Activated B cell treated with CpG ODN at 0.5 μM for 24 hours (primary cell): ENCODE results near the gene DDX10. TPM values are rescaled to one million over a fixed set of nuclear protein-coding genes. Genes with fewer than 3 reads are reported as not detected.

ENCODE experiments used
- ATAC-seq: fragments of 200-7000 bp; cut with Tn5 transposase; one replicate; pipeline ENCODE4 v1.10.0; 2021; ENCODE audit warnings: low read depth, mild to moderate bottlenecking, moderate library complexity
- CTCF ChIA-PET: fragments of 350-600 bp; sonication (Branson Sonifier 250); formaldehyde crosslinking; loops from one replicate; lab custom pipeline; 2021; ENCODE audit warnings: antibody characterized with exemption; lab: Charles Lee
- POLR2A ChIA-PET: fragments of 350-600 bp; sonication (Branson Sonifier 250); formaldehyde crosslinking; loops from one replicate; lab custom pipeline; 2021; ENCODE audit warnings: antibody characterized with exemption; lab: Charles Lee
- DNase-seq: peaks from one replicate; pipeline ENCODE4 v3.0.0; 2022
- H3K27ac Mint-ChIP-seq: one replicate; pipeline ENCODE4 v1.8.0; 2020; ENCODE audit warnings: mixed read lengths
- H3K27me3 Mint-ChIP-seq: one replicate; pipeline ENCODE4 v1.8.0; 2021; ENCODE audit warnings: mixed read lengths
- H3K36me3 Mint-ChIP-seq: one replicate; pipeline ENCODE4 v1.8.0; 2021; ENCODE audit warnings: low read depth, mixed read lengths
- H3K4me1 Mint-ChIP-seq: one replicate; pipeline ENCODE4 v1.8.0; 2021; ENCODE audit warnings: mixed read lengths
- H3K4me3 Mint-ChIP-seq: one replicate; pipeline ENCODE4 v1.8.0; 2020; ENCODE audit warnings: mild to moderate bottlenecking, mixed read lengths
- H3K9me3 Mint-ChIP-seq: one replicate; pipeline ENCODE4 v1.8.0; 2020; ENCODE audit warnings: mixed read lengths
- intact Hi-C: fragments of 100-400 bp; cut with micrococcal nuclease; formaldehyde crosslinking; loops from one replicate; pipeline ENCODE4 v1.15.1; 2024
- total RNA-seq: library from RNA; stranded (reverse); gene quantifications from 2 replicates; pipeline ENCODE4 v1.2.3, GENCODE V29; 2022
- TF ChIP-seq, protein P1 (sequence below): fragments of 200-600 bp; IDR thresholded peaks from one replicate; pipeline ENCODE4 v1.8.0; 2022; ENCODE audit warnings: antibody characterized with exemption, mild to moderate bottlenecking

Gene DDX10
- total RNA-seq, 1 donor from 2014 or later: 43.3 TPM

DNA sequence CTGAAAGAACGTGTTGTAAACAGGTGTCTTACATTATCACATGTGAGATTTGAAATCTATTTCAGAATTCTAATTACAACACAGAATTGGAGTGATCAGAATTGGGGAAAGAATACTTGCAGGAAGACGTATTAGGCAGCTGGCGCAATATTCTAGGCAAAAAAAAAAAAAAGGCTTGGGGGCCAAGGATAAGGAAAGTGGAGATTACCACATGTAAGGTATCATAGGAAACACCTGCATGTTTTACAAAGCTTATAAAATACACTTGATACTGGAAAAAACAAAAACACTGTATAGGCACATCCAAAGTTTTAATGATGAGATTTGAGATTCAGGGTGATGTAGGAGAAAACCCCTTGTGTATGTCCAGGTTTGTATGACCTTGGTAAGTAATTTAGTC, 245.1 kb downstream of the DDX10 start:
- ATAC-seq: no peak
- intact Hi-C loops: no loop called here

DNA sequence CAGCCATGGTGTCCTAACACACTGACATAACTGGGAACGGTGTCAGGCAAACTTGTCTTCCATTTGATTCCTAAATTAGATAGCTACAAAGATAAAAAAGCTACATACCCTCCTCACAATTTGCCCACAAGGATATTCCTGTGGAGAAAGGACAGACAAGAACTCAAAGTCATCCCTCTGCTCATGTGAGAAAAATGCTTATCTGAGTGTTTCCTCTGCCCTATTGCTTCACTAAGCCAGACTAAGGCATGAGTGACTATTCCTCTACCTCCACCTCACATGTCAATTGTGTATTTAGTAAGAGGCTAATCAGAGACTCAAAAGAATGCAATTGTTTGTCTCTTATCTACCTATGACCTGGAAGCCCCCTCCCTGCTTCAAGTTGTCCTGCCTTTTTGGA, 247.7 kb downstream of the DDX10 start:
- Mint-ChIP-seq H3K4me1 (no peaks in the 10 kb centered on the region), H3K4me3 (no peak overlapping the region), H3K36me3 (peaks cover 12% of the 10 kb centered on the region), H3K9me3 (no peaks in the 10 kb centered on the region), H3K27me3 (no peaks in the 10 kb centered on the region), H3K27ac (no peak overlapping the region)
- ChIA-PET CTCF (no interaction called here), POLR2A (no interaction called here)
- intact Hi-C loops: no loop called here
- DNase-seq (no peak), ATAC-seq (no peak)
- TF ChIP-seq, protein P1, sequence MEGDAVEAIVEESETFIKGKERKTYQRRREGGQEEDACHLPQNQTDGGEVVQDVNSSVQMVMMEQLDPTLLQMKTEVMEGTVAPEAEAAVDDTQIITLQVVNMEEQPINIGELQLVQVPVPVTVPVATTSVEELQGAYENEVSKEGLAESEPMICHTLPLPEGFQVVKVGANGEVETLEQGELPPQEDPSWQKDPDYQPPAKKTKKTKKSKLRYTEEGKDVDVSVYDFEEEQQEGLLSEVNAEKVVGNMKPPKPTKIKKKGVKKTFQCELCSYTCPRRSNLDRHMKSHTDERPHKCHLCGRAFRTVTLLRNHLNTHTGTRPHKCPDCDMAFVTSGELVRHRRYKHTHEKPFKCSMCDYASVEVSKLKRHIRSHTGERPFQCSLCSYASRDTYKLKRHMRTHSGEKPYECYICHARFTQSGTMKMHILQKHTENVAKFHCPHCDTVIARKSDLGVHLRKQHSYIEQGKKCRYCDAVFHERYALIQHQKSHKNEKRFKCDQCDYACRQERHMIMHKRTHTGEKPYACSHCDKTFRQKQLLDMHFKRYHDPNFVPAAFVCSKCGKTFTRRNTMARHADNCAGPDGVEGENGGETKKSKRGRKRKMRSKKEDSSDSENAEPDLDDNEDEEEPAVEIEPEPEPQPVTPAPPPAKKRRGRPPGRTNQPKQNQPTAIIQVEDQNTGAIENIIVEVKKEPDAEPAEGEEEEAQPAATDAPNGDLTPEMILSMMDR: no peak

More for the DNA sequence above, 245.1 kb downstream of the DDX10 start:
- Mint-ChIP-seq H3K27me3 (no peaks in the 10 kb centered on the region), H3K27ac (no peak overlapping the region), H3K9me3 (no peaks in the 10 kb centered on the region), H3K4me1 (no peaks in the 10 kb centered on the region), H3K4me3 (no peak overlapping the region), H3K36me3 (peaks cover 10% of the 10 kb centered on the region)
- CTCF ChIA-PET: no interaction called here
- POLR2A ChIA-PET: no interaction called here
- TF ChIP-seq, protein P1: no peak
- no peak for DNase-seq

DNA sequence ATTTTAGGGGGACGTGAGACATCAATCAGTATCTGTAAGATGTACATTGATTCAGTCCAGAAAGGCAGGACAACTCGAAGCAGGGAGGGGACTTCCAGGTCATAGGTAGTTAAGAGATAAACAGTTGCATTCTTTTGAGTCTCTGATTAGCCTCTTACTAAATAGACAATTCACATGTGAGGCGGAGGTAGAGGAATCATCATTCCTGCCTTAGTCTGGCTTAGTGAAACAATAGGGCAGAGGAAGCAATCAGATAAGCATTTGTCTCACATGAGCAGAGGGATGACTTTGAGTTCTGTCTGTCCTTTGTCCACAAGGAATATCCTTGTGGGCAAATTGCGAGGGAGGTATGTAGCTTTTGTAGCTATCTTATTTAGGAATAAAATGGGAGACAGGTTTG, 248.3 kb downstream of the DDX10 start:
- Mint-ChIP-seq H3K27ac (no peak overlapping the region), H3K27me3 (no peaks in the 10 kb centered on the region), H3K36me3 (peaks cover 18% of the 10 kb centered on the region), H3K4me1 (no peaks in the 10 kb centered on the region), H3K9me3 (no peaks in the 10 kb centered on the region), H3K4me3 (no peak overlapping the region)
- intact Hi-C loops: no loop called here
- ChIA-PET POLR2A (no interaction called here), CTCF (no interaction called here)
- no peak for ATAC-seq
- no peak for DNase-seq
- TF ChIP-seq, protein P1: no peak

DNA sequence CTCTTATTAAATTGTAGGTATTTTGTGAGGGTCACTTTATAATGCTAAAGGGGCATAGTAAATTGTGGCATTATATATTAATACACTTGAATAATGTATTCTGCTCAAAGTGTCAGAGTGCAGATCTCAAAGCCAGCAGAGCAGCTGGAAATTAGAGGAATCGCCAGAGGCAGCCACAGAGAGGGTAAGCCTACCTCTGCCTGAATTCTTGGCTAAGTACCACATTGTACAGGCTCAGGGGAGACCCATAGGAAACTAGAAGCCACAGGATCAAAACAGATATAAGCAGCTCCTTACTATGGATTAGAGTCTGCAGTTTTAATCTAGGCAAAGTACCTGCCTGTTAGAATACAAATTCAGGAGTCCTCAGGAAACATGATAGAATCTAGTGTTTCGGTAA, 249.3 kb downstream of the DDX10 start:
- CTCF ChIA-PET: no interaction called here
- H3K36me3 Mint-ChIP-seq: peaks cover 24% of the 10 kb centered on the region
- TF ChIP-seq, protein P1: no peak
- POLR2A ChIA-PET: interaction anchor here (0.6 kb wide), 1 partner anchor 40 kb away, joined by 3 read pairs; no protein-coding TSS in a partner anchor
- no peak overlapping the region for H3K4me3 Mint-ChIP-seq
- intact Hi-C loops: no loop called here
- H3K27ac Mint-ChIP-seq: no peak overlapping the region
- no peak for DNase-seq
- no peaks in the 10 kb centered on the region for H3K4me1 Mint-ChIP-seq
- no peaks in the 10 kb centered on the region for H3K9me3 Mint-ChIP-seq
- ATAC-seq: no peak
- no peaks in the 10 kb centered on the region for H3K27me3 Mint-ChIP-seq

DNA sequence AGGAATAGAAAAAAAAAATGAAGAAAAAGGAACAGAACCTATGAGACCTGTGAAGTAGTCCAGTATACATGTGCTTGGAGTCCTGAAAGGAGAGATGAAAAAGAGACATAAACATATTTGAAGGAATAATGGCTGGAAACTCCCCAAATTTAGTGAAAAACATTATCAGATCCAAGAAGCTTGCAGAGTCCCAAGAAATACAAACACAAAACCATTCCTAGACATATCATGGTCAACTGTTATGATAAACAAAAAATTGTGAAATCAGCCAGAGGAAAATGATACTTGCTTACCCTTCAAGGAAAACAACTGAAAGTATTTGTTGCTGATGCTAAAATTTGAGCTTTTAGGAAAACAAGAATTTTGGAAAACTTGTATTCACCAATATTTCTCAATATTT, 250.1 kb downstream of the DDX10 start:
- ChIA-PET POLR2A (interaction anchor here (0.6 kb wide), 1 partner anchor 40 kb away, joined by 3 read pairs; no protein-coding TSS in a partner anchor), CTCF (no interaction called here)
- DNase-seq: no peak
- no peaks in the 10 kb centered on the region for H3K4me1 Mint-ChIP-seq
- H3K36me3 Mint-ChIP-seq: peaks cover 26% of the 10 kb centered on the region
- H3K9me3 Mint-ChIP-seq: no peaks in the 10 kb centered on the region
- TF ChIP-seq, protein P1: no peak
- H3K27ac Mint-ChIP-seq: no peak overlapping the region
- ATAC-seq: no peak
- intact Hi-C loops: no loop called here
- H3K27me3 Mint-ChIP-seq: no peaks in the 10 kb centered on the region
- no peak overlapping the region for H3K4me3 Mint-ChIP-seq
